Middle frontal gyrus (tissue), 1 donor: ENCODE results near the gene SLC16A4.
A peak's percentile ranks its signal among the peaks of the same experiment; 100 is the strongest.
"Not testable (repeated sequence)": the region's sequence is repeated elsewhere in the genome, so short reads cannot be mapped to it uniquely, and the experiment has no call there.

Source experiments
- DNase-seq: peaks from one replicate; pipeline ENCODE4 v3.0.0-alpha.2; 2015; ENCODE audit warnings: low spot score; ENCODE audit errors: extremely low spot score

SLC16A4 gene

DNA sequence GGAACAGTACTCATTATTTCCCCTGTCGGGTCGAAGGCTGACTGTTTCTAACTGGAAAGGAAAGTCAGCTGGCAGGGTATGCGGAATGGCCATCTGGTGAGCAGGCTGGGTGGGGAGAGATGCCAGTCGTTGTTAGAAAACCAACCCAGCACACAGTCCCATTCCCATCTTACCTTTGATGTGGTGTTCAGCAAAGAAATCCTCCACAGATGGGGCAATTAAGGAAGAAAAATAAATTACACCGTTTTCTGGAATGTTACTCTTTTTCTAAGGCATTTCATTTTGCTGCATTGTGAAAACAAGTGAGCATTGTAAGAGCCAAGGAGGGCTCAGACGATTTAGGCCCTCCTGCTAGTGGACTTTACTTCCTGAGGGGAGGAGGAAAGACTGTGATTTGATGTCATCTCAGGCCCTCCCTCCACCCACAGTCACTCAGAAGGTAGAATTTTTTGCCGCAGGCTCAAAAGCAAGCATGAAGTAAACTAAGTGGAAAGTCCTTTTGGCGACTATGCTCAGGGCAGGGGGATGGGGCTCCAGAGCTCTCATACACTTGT lies at the start of gene SLC16A4:
Gene SLC16A4, minus strand, starts transcription at position 335 of the 554 bp plus-strand sequence. CDS start 1,703 bp downstream, outside the sequence.
- no peak for DNase-seq

DNA sequence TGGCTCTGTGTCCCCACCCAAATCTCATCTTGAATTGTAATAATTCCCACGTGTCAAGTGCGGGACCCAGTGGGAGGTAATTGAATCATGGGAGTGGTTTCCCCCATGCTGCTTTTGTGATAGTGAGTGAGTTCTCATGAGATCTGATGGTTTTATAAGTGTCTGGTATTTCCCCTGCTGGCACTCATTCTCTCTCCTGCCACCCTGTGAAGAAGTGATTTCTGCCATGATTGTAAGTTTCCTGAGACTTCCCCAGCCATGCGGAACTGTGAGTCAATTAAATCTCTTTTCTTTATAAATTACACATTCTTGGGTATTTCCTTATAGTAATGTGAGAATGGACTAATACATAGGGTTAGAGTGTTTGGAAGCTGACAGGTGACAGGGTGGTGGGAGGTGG lies 49.0 kb upstream of the SLC16A4 start:
- not testable (repeated sequence) for DNase-seq

DNA sequence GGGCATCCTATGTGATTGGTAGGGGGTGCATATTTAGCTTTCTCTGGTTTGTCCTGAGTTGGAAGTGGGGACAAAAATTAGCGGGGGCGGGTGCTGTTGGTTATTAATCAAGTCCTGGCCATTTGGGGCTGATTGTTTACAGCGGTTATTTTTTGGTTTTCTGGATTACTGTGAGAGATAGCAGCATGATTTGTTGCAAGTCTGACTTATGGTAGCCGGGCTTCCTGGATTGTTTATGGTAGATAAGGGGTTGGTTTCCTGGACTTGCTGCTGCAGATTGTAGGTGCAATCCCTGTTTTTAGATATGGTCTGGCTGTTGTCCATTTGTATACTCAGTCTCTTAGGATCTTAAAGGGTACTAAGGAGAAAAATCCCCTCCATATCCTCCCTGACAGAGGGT lies 48.1 kb upstream of the SLC16A4 start:
- DNase-seq = no peak

DNA sequence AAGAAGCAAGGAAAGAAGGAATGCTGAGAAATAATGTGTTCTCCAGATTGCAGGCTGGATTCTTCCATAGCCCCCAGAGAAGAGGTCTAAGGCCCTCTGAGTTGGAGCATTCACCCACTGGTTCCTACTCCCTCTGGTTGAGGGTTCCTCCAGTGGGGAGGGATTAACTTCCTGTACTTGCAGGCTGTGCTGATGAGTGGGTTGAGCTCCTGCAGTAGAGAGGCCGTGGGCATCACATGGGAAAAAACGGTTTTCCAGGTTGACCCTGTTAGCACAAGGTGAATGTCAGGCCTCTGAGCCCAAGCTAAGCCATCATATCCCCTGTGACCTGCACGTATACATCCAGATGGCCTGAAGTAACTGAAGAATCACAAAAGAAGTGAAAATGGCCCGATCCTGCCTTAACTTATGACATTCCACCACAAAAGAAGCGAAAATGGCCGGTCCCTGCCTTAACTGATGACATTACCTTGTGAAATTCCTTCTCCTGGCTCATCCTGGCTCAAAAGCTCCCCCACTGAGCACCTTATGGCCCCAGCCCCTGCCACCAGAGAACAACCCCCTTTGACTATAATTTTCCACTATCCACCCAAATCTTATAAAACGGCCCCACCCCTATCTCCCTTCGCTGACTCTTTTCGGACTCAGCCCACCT lies 46.9 kb upstream of the SLC16A4 start:
- DNase-seq = not testable (repeated sequence)

DNA sequence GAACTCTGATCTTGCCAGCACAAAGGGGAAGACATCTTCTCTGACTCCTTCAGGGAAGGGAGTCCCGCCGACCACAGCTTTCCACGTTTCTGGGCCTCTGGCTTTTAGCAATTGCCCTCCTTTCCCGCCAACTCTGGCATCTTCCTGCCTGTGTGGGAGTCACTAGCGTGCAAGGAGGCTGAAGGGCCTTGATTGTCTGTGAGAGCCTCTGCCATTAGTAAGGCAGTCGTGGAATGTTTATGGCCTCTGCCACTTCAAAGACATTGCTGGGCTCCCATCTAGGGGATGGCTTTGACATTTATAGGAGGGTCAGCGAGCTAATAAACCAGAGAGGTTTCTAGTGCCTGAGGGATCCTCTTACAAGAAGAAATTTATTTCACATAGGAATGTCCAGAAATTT lies 45.8 kb upstream of the SLC16A4 start:
- no peak for DNase-seq

DNA sequence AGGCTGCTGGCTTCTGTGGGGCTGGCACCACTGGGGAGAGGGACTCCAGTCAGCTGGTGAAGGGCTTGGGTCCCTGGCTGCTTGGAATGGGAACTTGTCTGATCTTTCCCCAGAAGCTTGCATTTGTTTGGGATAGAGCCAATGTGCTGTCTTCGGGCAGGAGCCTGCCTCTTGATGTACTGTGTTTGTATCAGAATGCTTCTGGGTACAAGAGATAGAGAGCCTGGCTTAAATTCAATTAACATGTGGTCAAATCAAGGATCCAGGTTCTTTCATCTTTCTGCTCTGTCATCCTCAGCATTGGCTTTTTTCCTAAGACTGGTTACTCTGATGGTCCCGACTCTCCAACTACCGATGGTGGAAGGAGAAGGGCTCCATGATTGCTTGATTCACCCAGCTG lies 44.1 kb upstream of the SLC16A4 start:
- no peak for DNase-seq

DNA sequence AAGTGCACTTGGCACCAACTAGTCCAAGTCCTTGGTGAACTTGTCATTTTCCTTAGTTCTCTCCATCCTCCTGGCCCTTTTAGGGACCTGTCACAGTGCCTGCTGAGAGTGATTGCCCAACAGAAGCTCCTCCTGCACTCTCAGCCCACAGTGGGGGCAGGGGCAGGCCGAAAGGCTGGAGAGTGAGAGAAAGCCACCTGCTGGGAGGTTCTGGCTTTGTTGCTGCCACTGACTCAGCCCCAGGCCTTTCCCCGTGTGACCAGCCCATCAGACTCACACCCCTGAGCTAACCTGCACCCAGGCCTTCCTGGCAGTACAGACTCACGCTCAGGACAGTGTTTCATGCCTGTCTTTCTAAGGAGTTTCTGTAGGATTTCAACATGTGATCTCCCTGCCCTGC lies 43.0 kb upstream of the SLC16A4 start:
- no peak for DNase-seq

DNA sequence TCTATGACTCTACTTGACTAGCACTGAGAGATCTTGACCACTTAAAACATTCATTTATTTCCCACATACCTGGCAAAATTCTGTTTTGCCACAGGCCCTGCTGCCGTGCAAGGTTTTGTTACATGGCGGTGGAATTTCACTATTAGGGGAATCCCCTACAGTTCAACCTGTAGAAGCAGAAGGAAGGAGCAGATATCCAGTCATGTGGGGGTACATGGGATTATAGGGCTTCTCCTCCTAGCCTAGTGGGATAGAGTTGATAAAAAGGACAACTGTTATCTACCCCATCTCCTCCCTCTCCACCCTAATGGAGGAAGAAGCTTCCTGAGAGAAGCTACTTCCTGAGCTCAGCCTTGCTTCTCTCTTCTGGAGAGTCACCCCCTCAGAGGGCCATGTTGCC lies 42.4 kb upstream of the SLC16A4 start:
- no peak for DNase-seq

DNA sequence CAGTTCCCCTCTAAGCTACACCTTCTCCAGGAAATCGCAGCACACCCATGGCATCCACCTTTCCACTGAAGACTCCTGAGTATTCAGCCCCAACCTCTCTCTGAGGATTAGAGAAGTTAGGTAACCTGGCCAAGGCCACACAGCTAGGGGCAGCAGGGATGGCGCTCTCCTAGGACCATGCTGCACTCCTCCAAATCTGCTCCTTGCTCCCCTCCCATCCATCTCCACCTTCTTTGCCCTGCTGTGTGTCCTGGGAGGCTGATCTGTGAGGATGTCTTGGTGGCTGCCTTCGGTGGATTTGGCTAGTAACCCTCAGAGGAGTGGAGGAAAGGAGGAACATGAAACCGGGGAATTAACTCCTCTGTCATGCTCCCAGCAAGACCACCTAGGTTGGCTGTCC lies 40.1 kb upstream of the SLC16A4 start:
- DNase-seq = no peak

DNA sequence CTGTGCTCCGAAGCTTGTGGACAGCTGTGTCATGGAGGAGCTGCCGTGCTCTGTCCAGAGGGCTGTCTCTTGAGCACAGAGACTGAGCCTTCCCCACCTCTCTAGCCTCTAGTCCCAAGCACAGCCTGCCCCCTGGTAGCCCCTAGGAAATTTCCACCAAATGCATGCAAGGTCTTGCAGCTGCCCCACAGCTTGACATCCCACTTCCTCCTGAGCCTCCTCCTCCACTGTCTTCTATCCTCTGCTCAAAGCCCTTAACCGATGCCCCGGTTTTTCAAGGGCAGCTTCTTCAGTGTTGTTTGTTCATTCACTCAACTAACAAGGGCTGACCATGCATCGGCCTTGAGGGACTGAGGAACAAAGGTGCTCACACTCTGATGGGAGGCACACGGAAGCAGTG lies 39.5 kb upstream of the SLC16A4 start:
- DNase-seq = no peak

DNA sequence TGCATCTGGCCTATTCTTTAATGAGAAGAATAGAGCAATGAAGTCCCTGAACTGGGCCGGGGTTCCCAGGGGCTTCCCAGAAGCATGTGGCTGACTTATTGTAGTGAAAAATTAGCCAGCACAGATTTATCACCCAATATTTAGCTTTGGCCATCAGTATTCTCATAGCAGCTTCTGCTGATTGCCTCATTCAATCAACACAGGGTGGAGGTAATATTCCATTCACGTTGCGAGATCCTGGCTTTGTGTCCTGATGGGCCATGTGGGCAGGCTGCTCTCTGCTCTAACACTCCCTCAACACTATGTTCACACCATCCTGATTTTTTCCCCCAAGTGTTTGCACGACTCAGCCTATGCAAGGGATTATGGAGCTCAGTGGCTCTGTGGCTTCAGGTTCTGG lies 38.1 kb upstream of the SLC16A4 start:
- DNase-seq = no peak

DNA sequence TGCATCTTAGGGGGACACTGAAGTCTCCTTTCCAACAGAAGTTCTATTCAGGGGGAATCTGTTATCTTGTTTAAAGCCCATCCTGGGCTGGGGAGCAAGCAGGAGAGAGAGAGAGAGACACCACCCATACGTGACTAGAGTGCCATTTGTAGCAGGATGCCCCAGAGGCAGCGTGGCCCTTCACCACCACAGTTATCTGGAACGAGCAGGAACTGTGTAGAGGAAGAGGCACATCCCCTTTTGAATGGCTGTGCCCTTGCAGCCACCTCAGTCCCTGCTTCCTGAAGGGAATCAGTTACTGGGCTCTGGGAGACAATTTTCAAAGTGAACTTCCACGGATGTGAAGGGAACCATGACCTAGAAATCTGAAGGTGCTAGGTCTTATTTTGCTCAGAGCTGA lies 36.0 kb upstream of the SLC16A4 start:
- no peak for DNase-seq

DNA sequence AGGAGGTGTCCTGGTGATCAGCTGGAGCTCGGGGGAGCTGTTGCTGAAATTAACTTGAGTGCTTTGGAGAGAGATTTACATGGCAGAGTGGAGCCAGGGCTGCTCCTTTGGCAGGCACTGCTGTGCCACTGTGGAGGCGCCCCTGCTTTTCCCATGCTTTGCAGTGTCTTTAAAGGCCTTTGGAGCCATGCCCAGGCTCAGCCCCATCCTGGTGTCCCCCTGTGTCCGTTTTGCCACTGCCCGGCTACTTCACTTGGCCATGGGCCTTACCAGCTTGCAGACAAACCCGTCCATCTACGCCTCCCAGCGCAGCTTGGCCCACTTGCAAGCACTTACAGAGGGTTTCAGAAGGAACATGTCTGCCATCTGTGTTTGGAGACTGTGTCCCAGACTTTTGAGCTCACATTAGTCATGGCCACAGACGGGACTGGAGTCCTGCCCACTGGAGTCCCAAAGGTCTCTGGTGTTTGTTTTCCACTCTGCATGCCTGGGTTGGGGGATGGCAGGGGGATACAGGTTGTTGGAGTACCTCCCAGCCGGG lies 34.9 kb upstream of the SLC16A4 start:
- DNase-seq = no peak

DNA sequence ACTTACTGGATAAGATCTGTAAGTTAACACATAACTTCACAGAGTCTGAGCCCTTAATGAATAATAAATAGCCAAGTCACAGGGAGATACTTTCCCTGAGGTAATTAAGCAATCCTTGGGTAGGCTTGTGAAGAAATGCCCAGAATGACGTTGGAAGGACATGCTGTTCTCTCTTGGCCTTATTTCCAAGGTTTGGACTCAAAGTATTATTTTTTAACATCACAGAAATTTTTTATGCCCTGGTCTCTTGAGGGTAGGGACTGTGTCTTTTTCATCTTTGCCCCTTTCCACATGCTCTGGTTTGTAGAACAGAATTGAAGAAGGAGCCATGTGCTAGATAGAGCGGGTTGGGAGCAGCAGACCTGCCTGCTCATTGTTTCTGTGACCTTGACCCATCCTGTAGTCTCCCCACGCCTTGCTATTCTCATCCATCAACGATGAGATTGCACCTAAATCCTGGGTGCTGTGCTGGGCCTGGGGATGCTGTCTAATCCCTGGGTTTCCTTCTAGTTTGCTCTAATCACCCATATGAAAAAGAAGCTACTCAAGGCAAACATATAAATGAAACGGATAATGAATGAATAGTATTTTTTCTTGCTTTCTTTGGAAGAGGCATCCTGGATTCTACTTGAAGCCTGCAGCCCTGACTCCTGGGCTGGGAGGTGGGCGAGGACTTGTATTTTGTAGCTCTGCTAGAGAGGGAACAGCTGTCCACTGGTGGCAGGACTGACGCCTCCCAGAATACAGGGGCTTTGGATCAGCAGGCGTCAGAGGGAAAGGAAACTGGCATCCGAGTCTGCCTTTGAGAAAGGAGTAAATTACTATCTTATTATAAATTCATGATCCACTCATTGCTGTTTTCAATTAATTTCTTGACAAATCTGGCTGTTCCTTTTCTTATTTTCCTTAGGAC lies 34.1 kb upstream of the SLC16A4 start:
- DNase-seq = no peak

DNA sequence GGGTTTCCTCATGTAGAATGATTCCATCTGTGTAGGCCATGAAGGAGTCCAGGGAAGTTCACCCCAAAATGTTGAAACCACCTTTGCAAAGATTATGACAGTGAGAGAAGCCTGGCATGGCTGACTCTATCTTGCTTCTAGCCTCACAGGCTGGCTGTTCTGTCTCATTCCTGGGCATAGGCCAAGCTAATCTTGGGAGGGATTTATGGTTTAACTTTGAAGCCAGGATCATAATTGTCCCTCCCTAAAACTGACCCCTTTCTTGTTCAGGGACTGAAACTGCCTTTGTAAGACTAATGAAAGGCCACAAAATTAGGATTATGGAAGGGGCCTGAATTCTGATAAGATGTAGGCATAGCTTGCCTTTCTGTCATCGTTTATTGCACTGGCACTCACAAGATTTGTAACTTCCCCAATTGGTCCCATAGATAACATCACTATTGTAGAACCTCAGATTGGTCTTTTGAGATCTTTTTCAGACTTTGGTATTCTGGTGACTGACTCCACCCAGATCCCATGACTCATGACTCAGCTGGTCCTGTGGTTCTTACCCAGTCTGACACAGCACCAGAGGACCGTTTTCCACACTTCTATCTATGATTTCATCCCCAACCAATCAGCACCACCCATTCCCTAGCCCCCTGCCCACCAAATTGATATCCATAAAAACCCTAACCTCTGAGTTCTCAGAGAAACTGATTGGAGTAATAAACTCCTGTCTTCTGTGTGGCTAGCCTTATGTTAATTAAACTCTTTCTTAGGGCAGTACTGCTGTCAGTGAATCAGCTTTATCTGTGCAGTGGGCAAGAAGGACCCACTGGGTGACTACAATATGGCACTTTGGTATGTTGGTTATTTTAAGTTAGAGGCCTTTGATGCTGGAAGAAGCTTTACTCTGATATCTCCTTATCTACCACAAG lies 30.3 kb upstream of the SLC16A4 start:
- no peak for DNase-seq

DNA sequence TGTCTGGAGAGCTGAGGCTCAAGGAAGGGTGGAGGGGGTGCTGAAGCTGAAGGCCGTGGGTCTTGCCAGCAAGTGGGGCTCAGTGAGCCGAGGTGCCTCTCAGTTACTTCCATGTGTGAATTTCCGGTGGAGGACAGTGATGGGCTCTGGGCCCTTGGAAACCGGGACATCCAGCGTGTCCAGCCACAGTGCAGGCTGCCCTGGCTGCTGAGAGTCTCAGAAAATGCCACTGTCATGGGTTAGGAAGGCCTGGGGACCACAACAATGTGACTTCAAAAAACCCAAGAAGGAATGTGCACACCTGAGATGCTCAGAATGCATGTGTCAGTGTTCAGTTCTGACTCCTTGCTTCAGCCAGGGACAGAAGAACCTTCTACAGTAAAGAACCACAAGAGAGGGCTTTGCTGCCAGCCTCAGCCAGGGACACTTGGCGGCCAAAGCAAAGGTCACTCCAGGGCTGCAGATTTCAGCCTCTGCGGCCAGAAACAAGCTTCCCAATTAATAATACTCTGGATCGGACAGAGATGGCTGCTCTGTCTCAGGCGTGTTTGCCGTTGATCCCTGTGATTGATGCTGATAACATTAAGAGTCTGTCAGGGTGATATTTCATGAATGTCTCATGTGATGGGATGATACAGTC lies 29.3 kb upstream of the SLC16A4 start:
- no peak for DNase-seq

DNA sequence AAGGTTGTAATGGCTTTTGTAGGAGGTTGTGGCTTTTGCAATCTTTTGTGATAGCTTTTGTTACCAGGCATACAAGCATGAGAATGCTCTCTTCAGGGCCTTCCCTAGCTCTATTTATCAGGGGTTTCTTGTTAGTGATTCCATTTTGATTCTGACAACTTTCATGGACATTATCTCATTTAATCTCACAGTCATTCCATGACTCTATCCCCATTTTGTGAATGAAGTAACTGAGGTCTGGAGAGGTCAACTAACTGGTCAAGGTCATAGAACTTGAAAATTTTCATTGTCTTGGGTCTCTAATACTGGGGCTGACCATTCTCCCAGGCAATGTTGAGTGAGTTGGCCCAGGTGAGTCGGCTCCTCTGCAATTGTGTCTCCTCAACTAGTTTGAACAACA lies 27.9 kb upstream of the SLC16A4 start:
- no peak for DNase-seq

DNA sequence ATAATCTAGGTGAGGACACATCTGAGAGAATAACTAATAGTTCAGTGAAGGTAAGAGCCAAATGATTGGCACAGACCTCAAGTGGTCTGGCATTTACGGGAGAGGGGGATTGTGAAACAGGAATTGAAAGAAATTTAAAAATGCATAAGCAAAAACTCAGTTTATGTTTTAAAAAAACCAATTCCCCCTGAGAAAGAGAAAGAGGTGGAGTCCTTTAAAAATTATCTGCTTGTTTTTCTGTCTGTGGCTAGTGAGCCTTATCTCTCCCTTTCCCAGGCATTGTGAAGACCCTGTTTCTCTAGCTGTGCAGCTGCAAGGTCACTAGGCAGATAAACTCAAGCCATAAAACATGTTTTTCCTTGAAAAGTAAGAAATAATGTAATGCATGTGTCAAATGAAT lies 22.2 kb upstream of the SLC16A4 start:
- not testable (repeated sequence) for DNase-seq

DNA sequence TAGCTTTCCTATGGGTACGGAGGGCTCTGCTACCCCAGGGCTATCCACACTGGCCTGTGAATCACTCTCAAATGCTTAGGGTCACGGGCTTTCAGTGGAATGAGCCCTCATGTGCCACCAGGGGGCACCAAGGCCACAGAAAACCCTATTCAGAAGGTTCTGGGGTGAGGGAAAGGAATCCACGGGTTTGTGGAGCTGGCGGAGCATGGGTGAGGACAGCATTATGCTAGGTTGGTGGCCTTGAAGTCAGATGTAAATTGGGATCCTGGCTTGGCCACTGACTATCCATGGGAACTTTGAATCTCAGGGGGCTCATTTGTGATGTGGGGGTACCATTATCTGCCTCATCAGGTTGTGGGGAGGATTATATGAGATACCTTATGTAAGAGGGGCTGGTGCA lies 21.8 kb upstream of the SLC16A4 start:
- DNase-seq = peak; percentile 27

DNA sequence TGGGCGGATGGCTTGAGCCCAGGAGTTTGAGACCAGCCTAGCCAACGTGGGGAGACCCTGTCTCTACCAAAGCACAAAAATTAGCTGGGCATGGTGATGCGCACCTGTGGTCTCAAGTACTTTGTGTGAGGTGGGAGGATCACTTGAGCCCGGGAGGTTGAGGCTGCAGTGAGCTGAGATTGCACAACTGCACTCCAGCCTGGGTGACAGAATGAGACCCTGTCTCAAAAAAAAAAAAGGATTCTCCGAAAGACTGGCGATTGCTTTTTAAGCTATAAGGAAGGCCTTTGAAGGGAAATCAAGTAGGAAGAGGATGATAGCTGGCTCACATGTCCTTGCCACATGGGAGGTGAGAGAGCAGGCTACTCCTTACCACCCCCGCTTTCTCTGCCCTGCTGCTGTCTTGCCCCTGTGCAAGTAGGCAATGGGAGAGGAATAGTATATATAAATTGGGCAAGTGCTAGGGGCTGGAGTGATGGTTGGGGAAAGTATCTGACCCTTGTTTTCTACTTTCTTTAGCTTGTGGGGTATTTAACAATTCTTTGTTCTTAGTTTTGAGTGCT lies 20.4 kb upstream of the SLC16A4 start:
- DNase-seq = no peak
